Frontal cortex (tissue), 4 donors: ENCODE results near the gene LAMA5. TPM values are rescaled to one million over a fixed set of nuclear protein-coding genes. Genes with fewer than 3 reads are reported as not detected.
A peak's percentile ranks its signal among the peaks of the same experiment; 100 is the strongest.

Source experiments
- DNase-seq, 2 donors: peaks; one replicate each; pipeline ENCODE4 v3.0.0; 2012; ENCODE audit warnings: low spot score in 2 of 2
- FAIRE-seq: peaks from 2 replicates; lab custom pipeline; 2012; peaks lifted over from hg19 to GRCh38; lab: Jason Lieb, UNC
- total RNA-seq: library from RNA; depleted of rRNA; stranded (reverse); fragments of >200 nt; gene quantifications from one replicate; pipeline ENCODE4 v1.2.3, GENCODE V29; 2014
- donor health status: control.
- donor health status: control.
- donor health status: control.

The LAMA5 gene
- total RNA-seq, 1 donor from 2014 or later, result 11.4 TPM

- DNase-seq, result no peak
- FAIRE-seq, result no peak
Observed at GRCh38 chr20:62309198-62309944, 57.7 kb downstream of the LAMA5 start.

DNA sequence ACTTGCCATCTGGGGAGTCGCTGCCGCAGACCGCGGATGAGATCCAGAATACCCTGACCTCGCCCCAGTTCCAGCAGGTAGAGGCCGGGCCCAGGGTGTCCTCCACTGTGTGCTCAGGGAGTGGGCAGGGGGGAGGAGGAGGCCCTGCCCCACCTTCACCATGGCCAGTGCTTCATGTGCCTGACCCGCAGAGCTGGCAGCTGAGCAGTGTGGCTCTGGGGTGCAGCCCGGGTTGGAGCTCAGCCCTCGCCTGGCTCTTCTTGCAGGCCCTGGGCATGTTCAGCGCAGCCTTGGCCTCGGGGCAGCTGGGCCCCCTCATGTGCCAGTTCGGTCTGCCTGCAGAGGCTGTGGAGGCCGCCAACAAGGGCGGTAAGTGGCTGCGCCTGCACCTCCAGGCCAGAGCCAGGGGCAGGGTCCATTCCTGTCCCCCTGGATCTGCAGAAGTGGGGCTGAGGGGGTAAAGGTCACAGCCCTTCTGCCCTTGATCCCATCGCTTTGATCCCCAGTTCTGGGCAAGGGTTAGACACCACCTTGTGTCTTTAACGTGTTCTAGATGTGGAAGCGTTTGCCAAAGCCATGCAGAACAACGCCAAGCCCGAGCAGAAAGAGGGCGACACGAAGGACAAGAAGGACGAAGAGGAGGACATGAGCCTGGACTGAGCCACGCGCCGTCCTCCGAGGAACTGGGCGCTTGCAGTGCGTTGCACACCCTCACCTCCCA lies 58.9 kb downstream of the LAMA5 start:
- FAIRE-seq (no peak), DNase-seq (peak in 1 of 2 donors; percentile 49)

DNA sequence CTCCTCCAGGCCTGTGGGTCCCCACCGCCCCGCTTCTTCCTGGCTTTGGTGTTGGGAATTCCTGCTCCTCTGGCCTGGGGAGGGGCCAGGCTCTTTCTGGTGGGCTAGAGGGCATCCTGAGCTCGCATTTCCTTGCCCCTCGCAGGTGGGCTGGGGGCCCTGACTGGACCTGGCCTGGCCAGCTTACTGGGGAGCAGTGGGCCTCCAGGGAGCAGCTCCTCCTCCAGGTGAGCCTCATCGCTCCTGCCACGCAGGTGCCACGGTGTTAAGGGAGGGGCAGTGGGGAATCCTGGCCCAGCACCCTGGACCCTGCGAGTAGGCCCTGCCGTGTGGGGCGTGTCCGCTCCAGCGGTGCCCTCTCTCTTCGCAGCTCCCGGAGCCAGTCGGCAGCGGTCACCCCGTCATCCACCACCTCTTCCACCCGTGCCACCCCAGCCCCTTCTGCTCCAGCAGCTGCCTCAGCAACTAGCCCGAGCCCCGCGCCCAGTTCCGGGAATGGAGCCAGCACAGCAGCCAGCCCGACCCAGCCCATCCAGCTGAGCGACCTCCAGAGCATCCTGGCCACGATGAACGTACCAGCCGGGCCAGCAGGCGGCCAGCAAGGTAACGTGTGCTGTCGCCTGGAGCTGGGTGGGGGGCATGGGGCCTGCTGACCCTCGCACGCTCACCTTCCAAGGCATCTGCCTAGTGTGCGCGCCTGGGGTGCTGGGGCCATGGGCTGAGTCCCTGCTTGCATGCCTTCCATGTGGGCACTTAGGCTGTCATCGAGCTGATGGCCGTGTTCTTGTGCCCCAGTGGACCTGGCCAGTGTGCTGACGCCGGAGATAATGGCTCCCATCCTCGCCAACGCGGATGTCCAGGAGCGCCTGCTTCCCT lies 59.6 kb downstream of the LAMA5 start:
- DNase-seq (no peak), FAIRE-seq (no peak)

DNA sequence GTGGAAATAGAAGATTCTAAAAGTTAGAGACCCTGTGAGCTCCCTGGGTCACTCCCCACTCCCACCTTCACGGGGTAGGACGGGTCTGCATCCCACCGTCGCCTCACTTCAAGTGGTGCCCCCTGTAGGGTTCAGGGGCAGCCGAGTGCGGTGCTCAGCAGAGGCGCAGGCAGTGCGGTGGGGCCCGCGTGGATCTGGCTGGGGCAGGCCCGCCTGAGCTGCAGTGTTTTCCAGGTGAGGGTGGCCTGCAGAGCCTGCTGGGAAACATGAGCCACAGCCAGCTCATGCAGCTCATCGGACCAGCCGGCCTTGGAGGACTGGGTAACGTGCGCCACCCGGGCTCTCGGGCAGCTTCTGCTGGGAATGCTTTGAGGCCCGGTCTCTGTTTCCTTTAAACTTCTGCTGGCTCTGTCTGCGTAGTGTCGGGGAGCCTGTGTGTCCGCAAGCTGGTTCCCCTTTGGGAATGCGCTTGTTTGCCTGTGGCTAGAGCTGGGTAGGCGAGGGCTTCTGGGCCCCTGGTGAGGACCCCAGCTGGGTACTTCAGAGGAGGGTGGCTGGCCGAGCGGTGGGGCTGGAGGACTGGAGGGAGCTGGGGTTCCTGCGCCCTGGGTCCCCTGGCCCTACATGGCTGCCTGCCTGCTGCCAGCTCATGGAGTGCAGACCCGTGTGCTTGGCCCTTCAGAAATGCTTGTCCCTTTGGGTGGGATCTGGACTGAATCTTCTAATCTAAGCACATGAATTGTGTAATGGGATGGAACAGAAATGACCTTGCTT lies 60.5 kb downstream of the LAMA5 start:
- no peak for DNase-seq
- no peak for FAIRE-seq

GRCh38 chr20:62305765-62306413 lies 61.2 kb downstream of the LAMA5 start:
- FAIRE-seq (no peak), DNase-seq (no peak)

DNA sequence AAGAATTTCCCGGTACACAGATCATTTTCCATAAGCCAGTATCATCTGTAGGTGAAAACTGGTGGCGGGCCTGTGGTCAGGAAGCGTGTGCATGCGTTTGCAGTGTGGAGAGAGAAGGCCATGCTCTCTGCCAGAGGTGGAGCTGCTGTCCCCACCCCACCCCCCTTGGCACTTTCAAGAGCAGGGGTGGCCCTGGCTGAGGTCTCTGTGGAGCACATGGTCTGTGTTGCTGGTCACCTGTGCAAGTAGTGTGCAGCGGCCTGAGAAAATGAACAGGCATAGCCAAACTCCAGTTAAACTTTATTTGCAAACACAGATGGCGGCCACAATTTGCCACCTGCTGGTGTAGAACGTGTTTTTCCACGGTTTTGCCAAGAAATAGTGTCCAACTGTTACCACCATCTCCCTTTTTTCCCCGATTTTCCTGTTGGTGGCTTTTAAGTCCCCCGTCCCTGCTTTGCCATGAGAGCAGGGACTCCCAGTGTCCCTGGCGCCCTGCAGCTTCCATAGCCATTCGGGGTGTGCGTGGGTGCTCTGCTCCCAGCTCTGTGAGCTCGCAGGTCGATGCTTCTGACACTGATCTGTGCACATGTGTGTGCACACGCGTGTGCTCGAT lies 61.9 kb downstream of the LAMA5 start:
- FAIRE-seq (no peak), DNase-seq (peak in 1 of 2 donors; percentile 34)

DNA sequence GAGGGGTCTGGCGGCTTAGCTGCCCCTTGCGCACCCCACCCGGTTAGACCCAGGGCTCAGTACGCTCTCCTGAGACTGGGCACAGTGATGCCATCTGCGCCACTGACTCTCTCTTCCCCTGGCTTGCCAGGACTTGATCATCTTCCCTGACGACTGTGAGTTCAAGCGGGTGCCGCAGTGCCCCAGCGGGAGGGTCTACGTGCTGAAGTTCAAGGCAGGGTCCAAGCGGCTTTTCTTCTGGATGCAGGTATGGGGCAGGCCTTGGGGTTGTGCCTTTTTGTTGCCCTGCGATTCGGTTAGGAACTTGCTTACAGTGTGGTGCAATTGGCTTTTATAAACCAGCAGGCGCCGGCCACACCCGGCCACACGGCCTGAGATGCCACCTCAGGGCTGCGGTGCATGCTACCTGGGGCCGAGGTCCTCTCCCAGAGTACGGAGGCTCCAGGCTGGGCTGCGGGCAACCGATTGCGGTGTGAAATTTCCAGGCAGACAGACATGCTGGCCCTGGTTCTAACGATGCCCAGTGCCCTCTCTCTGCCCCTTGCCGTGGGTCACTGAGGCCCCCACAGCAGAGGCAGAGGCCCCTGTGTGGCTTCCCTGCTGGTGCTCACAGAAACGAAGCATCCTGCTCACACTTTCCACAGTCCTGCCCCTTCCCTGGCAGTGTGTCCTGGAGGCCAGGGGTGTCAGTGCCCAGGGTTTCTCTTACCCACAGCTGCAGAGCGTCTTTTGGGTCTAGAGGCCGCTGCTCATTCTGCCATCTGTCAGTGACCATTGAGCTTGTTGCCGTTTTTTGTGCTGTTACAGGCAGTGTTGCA lies 62.6 kb downstream of the LAMA5 start:
- DNase-seq (peak in 1 of 2 donors; percentile 32), FAIRE-seq (no peak)

GRCh38 chr20:62303340-62304226 lies 63.5 kb downstream of the LAMA5 start:
- FAIRE-seq, result no peak
- peak in 1 of 2 donors; percentile 26 for DNase-seq

DNA sequence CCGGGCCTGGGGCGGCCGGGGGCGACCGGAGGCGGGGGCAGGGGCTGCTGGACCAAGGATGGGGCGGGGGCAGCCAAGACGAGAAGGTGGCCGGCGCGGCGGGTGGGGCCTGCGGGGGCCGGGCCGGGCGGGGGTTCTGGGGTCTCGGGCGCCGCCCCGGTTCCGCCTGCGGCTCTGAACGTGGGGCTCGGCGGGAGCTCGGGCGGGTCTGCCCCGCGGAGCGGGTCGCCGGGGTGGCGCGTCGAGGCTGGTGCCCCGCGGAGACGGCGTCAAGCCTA lies 64.1 kb downstream of the LAMA5 start:
- FAIRE-seq, result no peak
- DNase-seq, result no peak

GRCh38 chr20:62302341-62303061 lies 64.6 kb downstream of the LAMA5 start, which contains the start of gene ADRM1:
TSS of gene ADRM1 (plus strand) at chr20:62302997. CDS start at chr20:62303569, 572 bp downstream.
- FAIRE-seq, result no peak
- DNase-seq, result peak; percentile 100

- no peak for FAIRE-seq
- DNase-seq, result peak; percentile 79 to 90
Observed at GRCh38 chr20:62301773-62302340, 65.3 kb downstream of the LAMA5 start.

- no peak for FAIRE-seq
- DNase-seq, result peak in 1 of 2 donors; percentile 50
Observed at GRCh38 chr20:62301111-62301668, 65.9 kb downstream of the LAMA5 start.

DNA sequence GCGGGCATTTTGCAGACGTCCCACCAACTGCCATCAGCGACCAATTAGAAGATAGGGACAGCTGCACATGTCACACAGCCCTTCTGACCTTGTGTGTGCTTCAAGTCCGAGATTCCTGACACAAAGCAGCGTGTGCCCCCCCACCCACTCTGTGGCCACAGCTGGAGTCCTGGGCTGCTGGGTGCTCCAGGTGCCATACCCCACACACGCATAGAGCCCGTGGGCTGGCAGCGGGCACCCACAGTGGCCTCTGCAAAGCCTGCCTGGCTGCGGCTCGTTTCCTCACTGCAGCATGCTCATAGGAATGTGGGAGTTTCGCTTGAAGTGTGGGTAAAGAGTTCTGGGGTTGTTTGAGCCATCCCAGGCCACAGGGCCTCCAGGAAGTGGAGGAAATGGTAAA lies 66.8 kb downstream of the LAMA5 start:
- no peak for FAIRE-seq

GRCh38 chr20:62299666-62300236 lies 67.4 kb downstream of the LAMA5 start:
- DNase-seq (no peak), FAIRE-seq (no peak)

More for the DNA sequence above, 66.8 kb downstream of the LAMA5 start:
- no peak for DNase-seq

GRCh38 chr20:62298577-62299249 lies 68.4 kb downstream of the LAMA5 start:
- FAIRE-seq, result no peak
- no peak for DNase-seq
